ENCODE results near the gene ARHGAP9. TPM values are rescaled to one million over a fixed set of nuclear protein-coding genes. Genes with fewer than 3 reads are reported as not detected.

ARHGAP9 gene
- total and polyA plus RNA-seq, 11 donors = 1.7 to 33.4 (median 3.6) TPM

- no peak overlapping the region for H3K27ac ChIP-seq
- H3K36me3 ChIP-seq = peaks cover 0 to 28% (median 0%) of the 10 kb centered on the region in 9 donors
- no peaks in the 10 kb centered on the region for H3K9me3 ChIP-seq
- TF ChIP-seq CTCF (IDR thresholded peaks at IDR 0.05) = no peak
- TF ChIP-seq POLR2A (IDR thresholded peaks at IDR 0.05) = no peak
- 74 to 76% (median 74%) methylated on average over 14 of the region's 14 CpGs for WGBS, 4 donors
- ATAC-seq (no peak), DNase-seq (no peak)
- no peak overlapping the region for H3K4me3 ChIP-seq
- H3K4me1 ChIP-seq = peaks cover 0 to 21% (median 10%) of the 10 kb centered on the region in 12 donors
- peaks cover 0 to 17% (median 1%) of the 10 kb centered on the region in 9 donors for H3K27me3 ChIP-seq
- intact Hi-C loops (cut with DNase I) = loop anchor here in 2 of 10 donors (10.0 kb wide), 1 partner anchor 159 kb away; no protein-coding TSS in a partner anchor
Observed at GRCh38 chr12:57465747-57466505, 13.7 kb downstream of the ARHGAP9 start.

- Histone ChIP-seq H3K36me3 (peaks cover 0 to 20% (median 0%) of the 10 kb centered on the region in 9 donors), H3K27me3 (peaks cover 0 to 17% (median 0%) of the 10 kb centered on the region in 9 donors), H3K4me1 (peaks cover 0 to 28% (median 16%) of the 10 kb centered on the region in 12 donors), H3K9me3 (no peaks in the 10 kb centered on the region), H3K4me3 (no peak overlapping the region), H3K27ac (no peak overlapping the region)
- WGBS, 4 donors = 78 to 92% (median 84%) methylated on average over 6 of the region's 6 CpGs
- ATAC-seq (no peak), DNase-seq (no peak)
- TF ChIP-seq POLR2A (IDR thresholded peaks at IDR 0.05) (no peak), CTCF (IDR thresholded peaks at IDR 0.05) (no peak)
- intact Hi-C loops (cut with DNase I) = loop anchor here in 2 of 10 donors (10.0 kb wide), 1 partner anchor 160 kb away; no protein-coding TSS in a partner anchor
Observed at GRCh38 chr12:57465030-57465746, 14.5 kb downstream of the ARHGAP9 start.

- ATAC-seq (no peak), DNase-seq (no peak)
- Histone ChIP-seq H3K9me3 (no peaks in the 10 kb centered on the region), H3K27me3 (peaks cover 0 to 12% (median 0%) of the 10 kb centered on the region in 9 donors), H3K4me1 (peaks cover 0 to 34% (median 19%) of the 10 kb centered on the region in 12 donors), H3K4me3 (no peak overlapping the region), H3K27ac (no peak overlapping the region), H3K36me3 (peaks cover 0 to 14% (median 0%) of the 10 kb centered on the region in 9 donors)
- intact Hi-C loops (cut with DNase I) = loop anchor here in 2 of 10 donors (10.0 kb wide), 1 partner anchor 160 kb away; no protein-coding TSS in a partner anchor
- WGBS, 4 donors = 93 to 96% (median 94%) methylated on average over 12 of the region's 12 CpGs
- no peak for TF ChIP-seq POLR2A (IDR thresholded peaks at IDR 0.05)
- no peak for TF ChIP-seq CTCF (IDR thresholded peaks at IDR 0.05)
Observed at GRCh38 chr12:57464569-57464968, 15.1 kb downstream of the ARHGAP9 start.

- Histone ChIP-seq H3K27me3 (peaks cover 0 to 9% (median 0%) of the 10 kb centered on the region in 9 donors), H3K9me3 (no peaks in the 10 kb centered on the region), H3K36me3 (no peaks in the 10 kb centered on the region), H3K27ac (peak overlapping the region in 3 of 12 donors; percentile 72 to 86 (median 78)), H3K4me1 (peaks cover 0 to 41% (median 21%) of the 10 kb centered on the region in 12 donors), H3K4me3 (peak overlapping the region in 6 of 12 donors; percentile 67 to 82 (median 70))
- TF ChIP-seq CTCF (IDR thresholded peaks at IDR 0.05) (peak in 2 of 12 donors; percentile 4 to 17), POLR2A (IDR thresholded peaks at IDR 0.05) (no peak)
- no peak for DNase-seq
- intact Hi-C loops (cut with DNase I) = loop anchor here in 3 of 10 donors (1.0 to 10.0 kb wide), 3 partner anchors 57 to 250 kb away; partner anchors contain the start of gene DDIT3 (in 1 of the 3)
- WGBS, 4 donors = 24 to 28% (median 27%) methylated on average over 5 of the region's 5 CpGs
- ATAC-seq = no peak
Observed at GRCh38 chr12:57462912-57463253, 16.8 kb downstream of the ARHGAP9 start.
